ENCODE results near the gene SPR.

Gene SPR

DNA sequence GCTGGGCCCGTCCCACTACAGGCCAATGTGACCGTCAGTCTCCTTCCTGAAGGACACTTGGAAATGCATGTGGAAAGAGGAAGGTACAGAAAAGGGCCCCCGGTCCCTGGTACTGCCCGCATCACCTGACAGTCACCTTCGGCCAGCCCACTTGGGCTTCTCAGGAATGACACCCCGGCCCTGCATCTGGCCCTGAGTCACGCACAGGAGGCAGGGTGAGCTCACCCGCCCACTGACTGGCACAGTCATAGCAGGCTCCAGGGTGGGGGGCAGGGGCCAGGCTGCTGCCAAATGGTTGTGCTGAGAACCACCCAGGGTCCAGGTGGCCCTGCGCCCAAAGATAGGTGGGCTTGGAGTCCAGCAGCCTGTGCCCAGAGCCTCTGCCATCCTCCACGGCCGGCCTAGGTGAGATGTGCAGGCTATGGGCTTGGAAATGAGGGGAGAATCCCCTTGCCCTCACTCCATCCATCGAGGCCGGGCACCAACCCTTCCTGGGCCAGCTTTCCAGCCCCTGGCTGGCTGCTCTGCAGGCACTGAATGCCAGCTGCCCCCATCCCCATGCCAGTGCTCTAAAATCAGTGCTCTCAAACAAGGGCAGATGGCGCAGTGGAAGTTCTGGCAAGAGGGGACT is 44.2 kb downstream of the SPR start:
- no peak for DNase-seq (ENCODE audit: low read depth in 2 of 2)

DNA sequence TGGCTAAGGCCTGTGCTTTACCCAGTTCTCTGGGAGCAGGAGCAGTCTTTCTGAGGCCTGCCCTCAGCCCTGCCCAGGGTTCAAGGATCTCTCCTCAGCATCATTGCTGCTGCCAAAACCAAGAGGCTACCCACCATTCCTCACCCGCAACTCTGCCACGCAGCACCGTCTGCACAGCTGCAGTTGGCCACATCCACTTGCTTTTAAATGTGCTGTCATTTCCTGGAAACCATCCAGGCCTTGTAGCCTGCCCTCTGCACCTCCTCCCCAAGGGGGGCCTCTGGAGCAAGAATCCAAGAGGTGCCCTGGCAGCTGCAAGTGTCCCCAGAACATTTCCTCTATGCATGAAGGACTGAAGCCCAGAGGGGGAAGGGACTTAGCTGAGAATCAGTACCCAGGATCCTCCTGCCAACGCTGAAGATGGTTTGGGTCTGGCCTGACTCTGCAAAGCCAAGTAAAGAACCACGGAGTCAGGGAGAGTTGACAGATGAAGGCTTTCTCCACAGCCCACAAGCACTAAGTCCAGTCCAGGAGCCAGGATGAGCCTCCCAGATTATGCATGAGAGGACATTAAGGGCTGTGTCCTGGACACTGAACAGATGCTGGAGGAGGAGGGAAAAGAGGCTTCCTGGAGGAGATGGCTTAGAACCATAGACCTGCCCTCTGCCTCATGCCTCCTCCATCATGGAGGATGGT is 45.0 kb downstream of the SPR start:
- DNase-seq (ENCODE audit: low read depth in 2 of 2), result no peak

DNA sequence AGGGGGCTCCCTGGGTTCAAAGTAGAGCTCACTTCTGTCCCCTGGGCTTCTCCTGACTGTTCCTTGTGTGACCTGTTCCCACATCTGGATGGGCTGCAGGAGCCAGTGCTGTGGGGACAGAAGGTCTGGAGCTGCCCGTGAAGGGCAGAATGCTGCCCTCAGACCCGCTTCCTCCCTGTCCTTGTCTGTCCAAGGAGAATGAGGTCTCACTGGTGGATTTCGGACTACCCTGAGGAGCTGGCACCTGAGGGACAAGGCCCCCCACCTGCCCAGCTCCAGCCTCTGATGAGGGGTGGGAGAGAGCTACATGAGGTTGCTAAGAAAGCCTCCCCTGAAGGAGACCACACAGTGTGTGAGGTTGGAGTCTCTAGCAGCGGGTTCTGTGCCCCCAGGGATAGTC is 45.6 kb downstream of the SPR start:
- DNase-seq (ENCODE audit: low read depth in 2 of 2), result no peak

DNA sequence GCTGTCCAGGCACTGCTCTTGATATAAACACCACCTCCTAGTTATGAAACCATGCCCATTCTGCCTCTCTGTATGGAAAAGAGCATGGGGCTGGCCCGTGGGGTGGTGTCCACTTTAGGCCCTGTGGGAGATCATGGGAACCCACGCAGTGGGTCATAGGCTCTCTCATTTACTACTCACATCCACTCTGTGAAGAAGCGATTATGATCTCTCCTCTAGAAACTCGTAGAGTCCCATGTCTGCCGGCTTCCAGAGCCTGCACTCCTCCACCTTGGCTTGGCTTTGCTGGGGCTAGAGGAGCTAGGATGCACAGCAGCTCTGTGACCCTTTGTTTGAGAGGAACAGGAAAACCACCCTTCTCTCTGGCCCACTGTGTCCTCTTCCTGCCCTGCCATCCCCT is 46.0 kb downstream of the SPR start:
- no peak for DNase-seq (ENCODE audit: low read depth in 2 of 2)

DNA sequence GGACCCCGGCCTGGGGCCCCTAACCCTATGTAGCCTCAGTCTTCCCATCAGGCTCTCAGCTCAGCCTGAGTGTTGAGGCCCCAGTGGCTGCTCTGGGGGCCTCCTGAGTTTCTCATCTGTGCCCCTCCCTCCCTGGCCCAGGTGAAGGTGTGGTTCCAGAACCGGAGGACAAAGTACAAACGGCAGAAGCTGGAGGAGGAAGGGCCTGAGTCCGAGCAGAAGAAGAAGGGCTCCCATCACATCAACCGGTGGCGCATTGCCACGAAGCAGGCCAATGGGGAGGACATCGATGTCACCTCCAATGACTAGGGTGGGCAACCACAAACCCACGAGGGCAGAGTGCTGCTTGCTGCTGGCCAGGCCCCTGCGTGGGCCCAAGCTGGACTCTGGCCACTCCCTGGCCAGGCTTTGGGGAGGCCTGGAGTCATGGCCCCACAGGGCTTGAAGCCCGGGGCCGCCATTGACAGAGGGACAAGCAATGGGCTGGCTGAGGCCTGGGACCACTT is 46.5 kb downstream of the SPR start:
- DNase-seq (ENCODE audit: low read depth in 2 of 2), result no peak

DNA sequence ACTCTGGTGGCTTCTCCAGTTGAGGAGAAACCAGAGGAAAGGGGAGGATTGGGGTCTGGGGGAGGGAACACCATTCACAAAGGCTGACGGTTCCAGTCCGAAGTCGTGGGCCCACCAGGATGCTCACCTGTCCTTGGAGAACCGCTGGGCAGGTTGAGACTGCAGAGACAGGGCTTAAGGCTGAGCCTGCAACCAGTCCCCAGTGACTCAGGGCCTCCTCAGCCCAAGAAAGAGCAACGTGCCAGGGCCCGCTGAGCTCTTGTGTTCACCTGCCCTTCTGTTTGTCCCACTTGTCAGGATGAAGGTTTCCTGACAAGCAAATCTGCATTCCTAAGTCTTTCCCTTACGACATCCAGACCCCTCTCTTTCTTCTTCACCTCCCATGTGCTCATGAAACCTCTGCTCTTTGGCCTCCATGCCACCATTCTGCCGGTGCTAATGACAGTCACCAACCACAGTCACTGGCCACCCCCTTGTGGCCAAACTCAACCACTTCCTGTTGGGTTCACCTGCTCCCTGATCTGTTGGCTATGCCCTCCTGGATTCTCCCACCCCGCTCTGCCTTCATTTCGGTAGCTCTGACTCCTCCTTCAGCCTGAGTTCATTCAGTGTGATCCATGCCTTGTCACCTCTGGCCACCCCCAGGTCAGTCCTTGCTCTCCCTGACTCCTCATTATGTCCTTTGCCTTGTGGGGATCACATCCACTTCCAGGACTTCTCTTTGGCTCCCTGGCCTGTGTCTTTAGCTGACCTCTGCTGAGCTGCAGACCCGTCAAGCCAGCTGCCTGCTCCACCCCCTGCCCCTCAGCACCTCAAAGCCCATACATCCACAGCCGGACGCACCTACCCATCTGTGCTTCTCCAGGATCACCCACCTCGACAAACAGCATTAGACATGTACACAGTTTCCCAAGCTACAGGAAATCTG is 47.7 kb downstream of the SPR start:
- no peak for DNase-seq (ENCODE audit: low read depth in 2 of 2)

DNA sequence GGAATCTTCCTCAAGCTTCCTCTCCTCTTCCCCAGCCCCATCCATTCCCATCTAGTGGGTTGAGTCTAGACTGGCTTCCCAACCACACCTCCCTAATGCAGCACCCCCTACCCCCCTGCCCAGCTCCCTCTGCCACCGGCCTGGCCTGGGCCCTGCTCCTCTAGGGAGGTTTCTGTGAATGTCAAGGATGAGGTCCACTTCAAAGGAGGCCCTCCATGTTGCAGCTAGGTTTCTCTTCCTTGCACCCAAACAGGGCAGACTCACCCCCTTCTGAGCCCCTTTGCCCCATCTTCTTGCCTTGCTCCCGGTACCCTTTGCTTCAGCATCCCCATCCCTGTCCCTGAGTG is 48.4 kb downstream of the SPR start:
- DNase-seq (ENCODE audit: low read depth in 2 of 2), result no peak

DNA sequence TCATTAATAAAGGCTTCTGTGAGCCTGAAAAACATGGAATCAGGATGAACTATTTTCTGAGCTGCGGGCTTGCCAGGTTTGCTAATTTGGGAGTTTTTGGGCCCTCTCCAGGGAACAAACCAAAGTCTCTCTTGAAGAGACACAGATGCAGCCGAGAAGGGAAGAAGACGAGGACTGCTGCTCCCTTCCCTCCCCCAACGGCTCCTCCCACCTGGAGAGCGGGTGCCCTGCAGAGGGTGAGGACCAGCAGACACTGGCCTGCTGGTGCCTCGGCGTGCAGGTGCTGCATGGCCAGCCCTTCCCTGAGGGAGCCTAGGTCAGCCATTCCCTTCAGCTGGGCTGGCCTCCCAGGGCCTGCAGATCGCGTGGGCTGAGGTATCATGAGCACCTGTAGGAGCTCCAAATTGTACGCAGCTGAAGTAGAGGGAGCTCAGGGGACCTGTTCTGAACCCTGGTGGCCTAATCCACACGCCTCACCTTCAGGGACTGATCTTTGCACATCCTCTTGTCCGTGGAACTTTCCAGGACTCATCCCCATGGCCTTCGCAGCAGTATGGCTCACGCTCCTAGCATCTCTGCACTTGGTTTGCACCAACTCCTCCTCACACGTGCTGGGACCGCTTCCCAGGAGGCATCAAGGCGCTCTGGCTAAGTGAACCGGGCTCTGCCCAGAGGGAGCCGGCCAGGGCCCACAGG is 49.6 kb downstream of the SPR start:
- no peak for DNase-seq (ENCODE audit: low read depth in 2 of 2)

DNA sequence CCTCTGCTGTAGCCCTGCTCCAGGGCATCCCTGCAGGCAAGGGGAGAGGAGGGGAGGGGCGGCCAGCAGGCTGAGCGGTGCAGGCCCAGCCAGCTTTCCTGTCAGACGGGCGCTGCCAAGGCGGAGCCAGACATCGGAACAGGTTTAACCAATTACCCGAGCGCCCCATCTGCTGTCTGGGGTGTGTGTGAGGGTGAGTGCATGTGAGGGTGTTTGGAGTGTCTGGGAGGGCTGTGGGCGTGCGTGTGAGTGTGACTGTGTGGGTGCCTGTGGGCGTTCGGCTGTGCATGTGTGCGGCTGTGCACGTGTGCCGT is 50.1 kb downstream of the SPR start:
- no peak for DNase-seq (ENCODE audit: low read depth in 2 of 2)

DNA sequence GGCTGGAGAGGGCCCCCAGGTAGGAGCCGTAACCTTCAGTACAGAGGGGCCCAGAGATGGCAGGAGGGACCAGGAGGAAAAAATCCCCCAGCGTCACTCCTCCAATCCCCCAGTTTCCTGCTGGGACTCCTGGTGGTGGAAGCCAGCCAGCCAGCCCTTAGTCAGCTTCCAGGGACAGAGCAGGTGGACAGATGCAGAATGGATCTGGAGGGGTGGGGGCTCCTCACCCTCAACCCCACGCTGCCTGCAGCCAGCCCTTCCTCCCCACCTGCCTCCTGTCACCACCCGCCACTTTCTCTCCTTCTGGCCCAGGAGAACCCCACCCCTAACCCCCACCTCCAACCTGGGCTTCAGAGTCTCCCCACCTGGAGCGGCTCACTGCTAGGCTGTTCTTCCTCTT is 51.2 kb downstream of the SPR start:
- DNase-seq (ENCODE audit: low read depth in 2 of 2), result no peak

DNA sequence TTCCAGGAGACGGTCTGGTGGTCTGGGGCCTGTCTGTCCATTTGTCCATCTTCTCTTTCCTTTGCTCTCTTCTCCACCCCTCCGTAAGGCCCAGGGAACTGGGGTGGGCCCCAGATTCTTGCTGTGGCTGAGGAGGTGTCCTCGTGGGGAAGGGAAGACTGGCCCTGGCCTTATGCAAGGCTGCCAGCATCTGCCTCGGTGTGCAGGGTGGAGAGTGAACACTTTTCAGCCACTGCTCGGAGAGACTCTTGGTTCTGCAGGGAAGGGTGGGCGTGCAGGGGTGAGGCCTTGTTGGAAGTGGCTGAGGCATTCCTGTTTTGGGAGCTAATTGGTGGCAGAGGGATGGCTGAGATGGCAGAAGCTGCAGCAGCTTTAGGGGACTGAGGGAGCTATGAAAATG is 53.2 kb downstream of the SPR start:
- no peak for DNase-seq (ENCODE audit: low read depth in 2 of 2)

DNA sequence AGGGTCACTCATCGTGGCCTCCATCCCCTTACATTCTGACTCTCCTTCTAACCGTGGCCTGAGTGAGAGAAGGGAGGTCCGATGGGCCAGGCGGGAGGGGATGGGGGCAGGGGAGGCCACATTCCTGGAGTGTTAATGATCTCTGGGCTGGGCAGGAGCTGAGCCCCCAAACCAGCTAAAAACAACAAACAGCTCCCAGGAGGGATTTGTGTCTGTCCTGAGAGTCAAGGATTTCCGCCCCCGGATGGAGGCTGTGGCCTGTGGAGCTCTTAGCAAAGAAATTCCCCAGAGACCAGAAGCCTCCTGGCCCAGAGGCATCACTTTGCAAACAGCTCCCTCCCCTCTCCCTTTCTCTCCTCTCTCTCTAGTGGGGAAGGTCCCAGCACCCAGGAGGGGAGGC is 53.6 kb downstream of the SPR start:
- no peak for DNase-seq (ENCODE audit: low read depth in 2 of 2)

All from stimulated activated CD4-positive, alpha-beta T cell treated with anti-CD3 and anti-CD28 coated beads, Interleukin-1b, Interleukin-23, amount 100 ng/mL, for 4 hours (primary cell).